H9 (cell line): ENCODE data around the gene NDP. TPM values are rescaled to one million over a fixed set of nuclear protein-coding genes. Genes with fewer than 3 reads are reported as not detected.

Source experiments
- DNase-seq: peaks from one replicate; pipeline ENCODE4 v3.0.0-alpha.2; 2017
- H2AFZ ChIP-seq: one replicate; pipeline ENCODE4 v1.6.1; 2013; ENCODE audit warnings: mild to moderate bottlenecking, low read length, control low read depth, moderate library complexity
- H2AK5ac ChIP-seq: 2 replicates; pipeline ENCODE4 v1.6.1; 2013; ENCODE audit warnings: low read length, control low read depth, mixed read lengths; ENCODE audit not compliant: insufficient read length
- H2BK120ac ChIP-seq: one replicate; pipeline ENCODE4 v1.6.1; 2013; ENCODE audit warnings: low read depth, mild to moderate bottlenecking, low read length, control low read depth, inconsistent platforms; ENCODE audit not compliant: poor library complexity, severe bottlenecking
- H2BK12ac ChIP-seq: 2 replicates; pipeline ENCODE4 v1.6.1; 2013; ENCODE audit warnings: low read length, control low read depth, mixed read lengths, low read depth; ENCODE audit not compliant: insufficient read length
- H2BK15ac ChIP-seq: 2 replicates; pipeline ENCODE4 v1.6.1; 2013; ENCODE audit warnings: low read depth, low read length, control low read depth
- H2BK20ac ChIP-seq: one replicate; pipeline ENCODE4 v1.6.1; 2013; ENCODE audit warnings: low read depth, mild to moderate bottlenecking, low read length, control low read depth, inconsistent platforms; ENCODE audit not compliant: poor library complexity, severe bottlenecking
- H2BK5ac ChIP-seq: 2 replicates; pipeline ENCODE4 v1.6.1; 2013; ENCODE audit warnings: low read length, control low read depth, mixed read lengths; ENCODE audit not compliant: insufficient read length
- H3K14ac ChIP-seq: 2 replicates; pipeline ENCODE4 v1.6.1; 2013; ENCODE audit warnings: low read length, control low read depth; ENCODE audit not compliant: insufficient read depth
- H3K18ac ChIP-seq: 2 replicates; pipeline ENCODE4 v1.6.1; 2013; ENCODE audit warnings: low read depth, mild to moderate bottlenecking, mixed read lengths, low read length, control low read depth; ENCODE audit not compliant: insufficient read length
- H3K23ac ChIP-seq: 2 replicates; pipeline ENCODE4 v1.6.1; 2013; ENCODE audit warnings: low read length, control low read depth, mixed read lengths, low read depth; ENCODE audit not compliant: insufficient read length
- H3K23me2 ChIP-seq: 2 replicates; pipeline ENCODE4 v1.6.1; 2013; ENCODE audit warnings: low read depth, mild to moderate bottlenecking, mixed read lengths, low read length, control low read depth; ENCODE audit not compliant: insufficient read length, poor library complexity, severe bottlenecking
- H3K27ac ChIP-seq: 2 replicates; pipeline ENCODE4 v1.5.1; 2013; ENCODE audit warnings: low read length, control low read depth, mixed read lengths, low read depth; ENCODE audit not compliant: insufficient read length
- H3K27me3 ChIP-seq: 2 replicates; pipeline ENCODE4 v1.6.1; 2013; ENCODE audit warnings: low read length, control low read depth, inconsistent platforms; ENCODE audit not compliant: insufficient read depth
- H3K4ac ChIP-seq: 2 replicates; pipeline ENCODE4 v1.6.1; 2013; ENCODE audit warnings: low read depth, mild to moderate bottlenecking, control low read depth, inconsistent platforms, low read length, moderate library complexity
- H3K4me1 ChIP-seq: 2 replicates; pipeline ENCODE4 v1.6.1; 2013; ENCODE audit warnings: low read length, control low read depth, inconsistent platforms; ENCODE audit not compliant: insufficient read depth
- H3K4me2 ChIP-seq: 2 replicates; pipeline ENCODE4 v1.6.1; 2013; ENCODE audit warnings: low read length, control low read depth, mixed read lengths; ENCODE audit not compliant: insufficient read length, insufficient read depth
- H3K56ac ChIP-seq: 2 replicates; pipeline ENCODE4 v1.6.1; 2013; ENCODE audit warnings: low read depth, mild to moderate bottlenecking, mixed read lengths, low read length, control low read depth; ENCODE audit not compliant: insufficient read length
- H3K79me1 ChIP-seq: 2 replicates; pipeline ENCODE4 v1.6.1; 2013; ENCODE audit warnings: low read depth, mild to moderate bottlenecking, moderate library complexity, low read length, control low read depth, inconsistent platforms; ENCODE audit not compliant: insufficient read depth, poor library complexity, severe bottlenecking
- H3K79me2 ChIP-seq: 2 replicates; pipeline ENCODE4 v1.6.1; 2013; ENCODE audit warnings: low read length, control low read depth, inconsistent platforms; ENCODE audit not compliant: insufficient read depth
- H3K9ac ChIP-seq: 2 replicates; pipeline ENCODE4 v1.6.1; 2013; ENCODE audit warnings: low read length, control low read depth, mixed read lengths; ENCODE audit not compliant: insufficient read length; ENCODE audit errors: extremely low read depth
- H3K9me3 ChIP-seq: one replicate; pipeline ENCODE4 v1.6.1; 2013; ENCODE audit warnings: low read depth, low read length, inconsistent platforms; ENCODE audit not compliant: control insufficient read depth
- H3T11ph ChIP-seq: one replicate; pipeline ENCODE4 v1.6.1; 2013; ENCODE audit warnings: mild to moderate bottlenecking, low read length, control low read depth, inconsistent platforms
- H4K20me1 ChIP-seq: one replicate; pipeline ENCODE4 v1.6.1; 2013; ENCODE audit not compliant: control insufficient read depth, insufficient read length, insufficient read depth
- H4K5ac ChIP-seq: 2 replicates; pipeline ENCODE4 v1.6.1; 2013; ENCODE audit warnings: low read depth, mild to moderate bottlenecking, mixed read lengths, low read length, control low read depth; ENCODE audit not compliant: insufficient read length
- H4K8ac ChIP-seq: replicated peaks from 2 replicates; pipeline ENCODE4 v1.6.1; 2013; ENCODE audit warnings: low read length, control low read depth, mixed read lengths, low read depth; ENCODE audit not compliant: insufficient read length
- H4K91ac ChIP-seq: 2 replicates; pipeline ENCODE4 v1.6.1; 2013; ENCODE audit warnings: low read depth, mild to moderate bottlenecking, moderate library complexity, mixed read lengths, low read length, control low read depth; ENCODE audit not compliant: insufficient read length
- H3K27ac Mint-ChIP-seq, 3 experiments: 2 replicates in 2 of 3; 3 replicates in 1 of 3; pipeline ENCODE4 v1.8.0; 2020 to 2021; ENCODE audit warnings: mixed read lengths in 3 of 3, mild to moderate bottlenecking in 1 of 3, moderate library complexity in 1 of 3
- H3K27me3 Mint-ChIP-seq: 2 replicates; pipeline ENCODE4 v1.8.0; 2021; ENCODE audit warnings: low read depth, mild to moderate bottlenecking, moderate library complexity, mixed read lengths
- H3K36me3 Mint-ChIP-seq, 3 experiments: 2 replicates in 2 of 3; 3 replicates in 1 of 3; pipeline ENCODE4 v1.8.0; 2020 to 2021; ENCODE audit warnings: low read depth in 3 of 3, mixed read lengths in 3 of 3; ENCODE audit not compliant: insufficient read depth in 1 of 3
- H3K4me1 Mint-ChIP-seq, 2 experiments: 2 replicates each; pipeline ENCODE4 v1.8.0; 2020; ENCODE audit warnings: mixed read lengths in 2 of 2
- H3K4me3 Mint-ChIP-seq, 2 experiments: 2 replicates in 1 of 2; 3 replicates in 1 of 2; pipeline ENCODE4 v1.8.0; 2020 to 2021; ENCODE audit warnings: mild to moderate bottlenecking in 2 of 2, mixed read lengths in 2 of 2, moderate library complexity in 1 of 2
- H3K9me3 Mint-ChIP-seq, 2 experiments: 2 replicates in 1 of 2; 3 replicates in 1 of 2; pipeline ENCODE4 v1.8.0; 2020; ENCODE audit warnings: mild to moderate bottlenecking in 2 of 2, mixed read lengths in 2 of 2, moderate library complexity in 1 of 2
- CTCF ChIP-seq: fragments of 200-600 bp; sonication (generic); conservative IDR thresholded peaks from 3 replicates; pipeline ENCODE4 v1.8.0; 2021; ENCODE audit warnings: antibody characterized with exemption, mild to moderate bottlenecking
- WGBS: extraction: QIAGEN DNeasy Blood & Tissue Kit; methylation state at CpG from one replicate; pipeline ENCODE4 v1.1.7; 2013; ENCODE audit warnings: missing lambda C conversion rate, low lambda C conversion rate, mixed read lengths; ENCODE audit not compliant: insufficient read length; ENCODE audit errors: extremely low coverage; 5-methylcytosine and 5-hydroxymethylcytosine counted together
- total RNA-seq: library from RNA; stranded (reverse); gene quantifications from 2 replicates; pipeline ENCODE4 v1.2.1, GENCODE V29; 2021

Gene NDP
- total RNA-seq, 1 experiment from 2014 or later: not detected

DNA sequence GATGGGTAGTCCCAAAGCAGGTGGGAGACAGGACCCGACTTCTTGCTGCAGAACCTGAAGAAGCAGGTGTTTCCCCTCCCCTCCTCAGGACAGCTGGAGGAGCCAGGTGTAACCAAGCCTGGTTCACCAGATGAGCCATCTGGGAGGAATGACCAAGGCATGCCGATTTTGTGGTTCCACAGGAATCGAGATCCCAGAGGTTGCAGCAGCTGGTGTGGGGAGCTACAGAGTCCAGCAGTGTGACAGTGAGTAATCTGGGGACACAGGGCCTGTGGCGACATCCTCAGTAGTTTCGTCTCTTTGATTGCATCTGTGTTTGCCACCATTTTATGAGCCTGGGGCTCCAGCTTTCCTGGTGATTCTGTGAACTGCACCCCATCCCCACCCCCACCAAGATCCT, 2.6 kb upstream of the NDP start:
- H3K27ac Mint-ChIP-seq: no peak overlapping the region
- Histone ChIP-seq H3K79me2 (no peaks in the 10 kb centered on the region), H3K27ac (no peak overlapping the region), H3K79me1 (no peaks in the 10 kb centered on the region), H3K23me2 (no peaks in the 10 kb centered on the region), H2AK5ac (no peak overlapping the region), H2BK5ac (no peak overlapping the region), H3K23ac (no peak overlapping the region), H4K91ac (no peak overlapping the region), H2BK12ac (no peak overlapping the region), H3T11ph (no peak overlapping the region), H2AFZ (no peak overlapping the region), H4K5ac (no peak overlapping the region), H3K4me2 (no peak overlapping the region), H3K18ac (no peak overlapping the region), H3K4ac (no peak overlapping the region), H3K56ac (no peak overlapping the region), H3K9ac (no peak overlapping the region), H3K4me1 (no peaks in the 10 kb centered on the region), H3K14ac (no peak overlapping the region), H3K27me3 (no peaks in the 10 kb centered on the region), H2BK15ac (no peak overlapping the region), H3K9me3 (peaks cover 13% of the 10 kb centered on the region), H4K20me1 (no peaks in the 10 kb centered on the region), H4K8ac (no peak overlapping the region), H2BK120ac (no peak overlapping the region), H2BK20ac (no peak overlapping the region)
- no peak for TF ChIP-seq CTCF
- H3K4me1 Mint-ChIP-seq: peaks cover 10 to 14% of the 10 kb centered on the region in 2 experiments
- H3K36me3 Mint-ChIP-seq: peaks cover 0 to 3% (median 3%) of the 10 kb centered on the region in 3 experiments; a peak in 3 of 7 replicates
- H3K27me3 Mint-ChIP-seq: peaks cover 40% of the 10 kb centered on the region
- no peak overlapping the region for H3K4me3 Mint-ChIP-seq
- DNase-seq: no peak
- H3K9me3 Mint-ChIP-seq: peaks cover 60 to 66% of the 10 kb centered on the region in 2 experiments
- no CpG with 5 or more reads among the region's 5 CpGs for WGBS
